Germinal center (tissue), 1 donor: Measurements from ENCODE around the gene PCSK7.
"Not testable (repeated sequence)": the region's sequence is repeated elsewhere in the genome, so short reads cannot be mapped to it uniquely, and the experiment has no call there.

Experiments
- DNase-seq: peaks from one replicate; pipeline ENCODE4 v3.0.0; 2012; ENCODE audit warnings: mixed read lengths, low spot score

PCSK7 gene

DNA sequence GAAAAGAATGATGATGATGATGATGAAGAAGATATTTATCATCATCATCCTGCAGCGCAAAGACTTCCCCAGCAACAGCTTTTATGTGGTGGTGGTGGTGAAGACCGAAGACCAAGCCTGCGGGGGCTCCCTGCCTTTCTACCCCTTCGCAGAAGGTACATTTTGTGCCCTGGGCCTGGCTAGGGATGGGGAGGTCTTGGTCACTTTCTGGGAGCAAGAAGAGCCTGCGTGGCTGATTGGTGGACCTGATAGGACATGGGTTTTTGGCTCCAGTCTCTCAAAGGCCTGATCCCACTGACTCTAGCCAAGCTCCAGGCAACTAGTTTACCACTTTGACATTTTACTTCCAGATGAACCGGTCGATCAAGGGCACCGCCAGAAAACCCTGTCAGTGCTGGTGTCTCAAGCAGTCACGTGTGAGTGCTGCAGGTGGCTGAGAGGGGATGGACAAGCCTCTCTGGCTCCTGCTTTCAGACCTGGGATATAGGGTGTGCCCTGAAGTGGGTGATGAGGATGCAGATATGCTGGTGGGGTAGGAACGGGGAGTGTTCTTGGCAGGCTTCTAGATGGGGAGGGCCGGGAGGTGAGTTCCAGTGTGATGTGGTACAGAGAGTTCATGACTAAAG lies 48.0 kb downstream of the PCSK7 start:
- no peak for DNase-seq

DNA sequence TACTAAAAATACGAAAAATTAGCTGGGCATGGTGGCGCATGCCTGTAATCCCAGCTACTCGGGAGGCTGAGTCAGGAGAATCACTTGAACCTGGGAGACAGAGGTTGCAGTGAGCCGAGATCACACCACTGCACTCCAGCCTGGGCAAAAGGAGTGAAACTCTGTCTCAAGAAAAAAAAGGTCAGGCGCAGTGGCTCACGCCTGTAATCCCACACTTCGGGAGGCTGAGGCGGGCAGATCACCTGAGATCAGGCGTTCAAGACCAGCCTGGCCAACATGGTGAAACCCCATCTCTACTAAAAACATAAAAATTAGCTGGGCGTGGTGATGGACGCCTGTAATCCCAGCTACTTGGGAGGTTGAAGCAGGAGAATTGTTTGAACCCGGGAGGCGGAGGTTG lies 48.7 kb downstream of the PCSK7 start:
- DNase-seq = not testable (repeated sequence)

DNA sequence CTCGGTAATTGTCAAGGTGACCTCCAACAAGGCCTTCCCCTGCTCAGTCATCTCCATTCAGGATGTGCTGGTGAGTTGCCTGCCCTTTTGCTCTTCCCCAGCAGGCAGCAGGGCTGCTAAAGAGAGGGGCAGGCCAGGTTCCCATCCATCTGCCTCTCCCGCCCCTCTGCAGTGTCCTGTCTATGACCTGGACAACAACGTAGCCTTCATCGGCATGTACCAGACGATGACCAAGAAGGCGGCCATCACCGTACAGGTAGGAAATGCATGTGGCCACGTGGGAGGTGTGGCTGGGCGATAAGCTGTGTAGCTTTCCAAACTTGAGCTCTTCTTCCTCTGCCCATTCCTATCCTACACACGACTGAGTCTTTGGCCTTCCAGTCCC lies 49.3 kb downstream of the PCSK7 start:
- DNase-seq = no peak

DNA sequence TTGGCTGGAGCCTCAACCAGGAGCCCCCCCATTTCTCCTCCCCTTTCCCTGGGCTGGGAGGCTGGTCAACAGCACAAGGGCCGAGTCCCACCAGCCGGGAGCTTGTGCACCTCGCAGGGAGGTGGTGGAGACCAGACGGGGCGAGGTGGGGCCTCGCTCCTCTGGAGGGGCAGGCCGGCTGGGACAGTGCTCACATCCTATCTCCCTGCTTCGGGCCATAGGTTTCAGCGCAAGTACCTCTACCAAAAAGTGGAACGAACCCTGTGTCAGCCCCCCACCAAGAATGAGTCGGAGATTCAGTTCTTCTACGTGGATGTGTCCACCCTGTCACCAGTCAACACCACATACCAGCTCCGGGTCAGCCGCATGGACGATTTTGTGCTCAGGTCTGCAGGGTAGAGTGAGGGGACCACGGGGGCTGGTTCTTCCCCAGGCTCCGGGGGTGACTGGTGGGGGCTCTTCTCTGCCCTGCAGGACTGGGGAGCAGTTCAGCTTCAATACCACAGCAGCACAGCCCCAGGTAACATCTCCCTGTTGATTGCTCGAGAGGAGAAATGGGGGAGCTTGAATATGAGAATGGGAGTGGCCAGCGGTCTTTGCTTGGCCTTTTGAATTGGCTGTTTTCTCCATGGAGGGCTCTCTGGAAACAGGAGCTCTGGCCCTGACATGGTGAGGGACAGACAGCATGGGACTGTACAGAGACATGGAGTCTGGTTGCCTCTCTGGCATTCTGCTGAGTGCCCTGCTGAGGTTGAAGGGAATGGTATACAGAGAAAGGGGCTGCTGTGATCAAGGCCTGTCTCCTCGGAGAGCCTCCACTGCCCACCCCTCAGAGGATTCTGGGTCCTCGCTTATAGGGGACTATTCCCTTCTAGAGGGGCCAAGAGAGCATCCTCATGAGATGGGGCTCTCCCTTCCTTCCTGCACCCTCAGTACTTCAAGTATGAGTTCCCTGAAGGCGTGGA lies 50.0 kb downstream of the PCSK7 start:
- DNase-seq = no peak

DNA sequence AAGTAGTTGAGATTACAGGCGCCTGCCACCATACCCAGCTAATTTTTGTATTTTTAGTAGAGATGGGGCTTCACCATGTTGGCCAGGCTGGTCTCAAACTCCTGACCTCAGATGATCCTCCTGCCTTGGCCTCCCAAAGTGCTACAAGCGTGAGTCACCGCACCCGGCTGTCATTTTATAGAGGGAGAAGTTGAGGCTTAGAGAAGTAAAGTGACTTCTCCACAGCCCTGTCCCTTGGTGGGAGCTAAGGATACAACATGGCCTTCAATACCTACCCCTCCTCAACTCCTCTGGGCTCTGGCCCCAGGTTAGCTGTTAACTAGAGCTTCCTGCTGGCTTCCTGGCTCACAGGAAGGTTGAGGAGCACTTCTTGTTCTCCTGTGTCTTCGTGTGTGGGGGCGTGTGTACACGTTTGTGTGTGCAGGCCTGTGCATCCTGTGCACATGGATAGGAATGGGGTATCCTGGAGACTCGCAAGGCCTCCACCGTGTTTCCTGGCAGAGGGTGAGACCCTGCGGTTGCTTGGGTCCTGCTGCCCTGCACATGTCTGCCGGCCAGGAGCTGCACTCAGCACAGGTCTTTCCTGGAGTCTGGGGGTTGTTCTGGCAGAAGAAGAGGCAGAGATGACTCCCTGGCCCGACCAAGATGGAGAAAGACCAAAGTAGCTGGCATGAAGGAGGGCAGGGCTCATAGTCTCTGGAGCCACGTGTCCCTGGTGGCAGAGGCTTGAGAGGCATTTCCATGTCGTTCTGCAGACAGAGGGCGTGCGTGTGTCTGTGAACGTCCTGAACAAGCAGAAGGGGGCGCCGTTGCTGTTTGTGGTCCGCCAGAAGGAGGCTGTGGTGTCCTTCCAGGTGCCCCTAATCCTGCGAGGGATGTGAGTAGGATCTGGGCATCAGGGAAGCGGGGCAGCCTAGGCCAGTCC lies 51.0 kb downstream of the PCSK7 start:
- peak; percentile 78 for DNase-seq

DNA sequence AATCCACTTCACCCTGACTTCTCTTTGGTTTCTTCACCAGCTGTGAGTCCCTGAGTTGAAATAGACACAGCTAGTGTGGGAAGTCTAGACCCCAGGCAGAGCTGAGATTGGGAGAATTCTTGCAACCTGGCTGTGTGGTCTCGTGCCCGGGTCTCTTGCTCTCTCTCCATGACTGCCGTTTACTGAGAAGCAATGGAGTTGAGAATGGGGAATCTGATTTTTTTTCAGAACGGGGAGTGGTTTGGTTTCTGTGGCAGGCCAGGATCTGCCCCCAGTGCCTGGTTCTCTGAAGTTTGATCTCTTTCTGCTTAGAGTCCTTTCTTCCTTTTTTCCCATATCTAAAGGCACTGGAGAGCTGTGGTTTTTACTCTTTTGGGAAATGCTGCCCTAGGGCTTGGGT lies 51.9 kb downstream of the PCSK7 start:
- no peak for DNase-seq

DNA sequence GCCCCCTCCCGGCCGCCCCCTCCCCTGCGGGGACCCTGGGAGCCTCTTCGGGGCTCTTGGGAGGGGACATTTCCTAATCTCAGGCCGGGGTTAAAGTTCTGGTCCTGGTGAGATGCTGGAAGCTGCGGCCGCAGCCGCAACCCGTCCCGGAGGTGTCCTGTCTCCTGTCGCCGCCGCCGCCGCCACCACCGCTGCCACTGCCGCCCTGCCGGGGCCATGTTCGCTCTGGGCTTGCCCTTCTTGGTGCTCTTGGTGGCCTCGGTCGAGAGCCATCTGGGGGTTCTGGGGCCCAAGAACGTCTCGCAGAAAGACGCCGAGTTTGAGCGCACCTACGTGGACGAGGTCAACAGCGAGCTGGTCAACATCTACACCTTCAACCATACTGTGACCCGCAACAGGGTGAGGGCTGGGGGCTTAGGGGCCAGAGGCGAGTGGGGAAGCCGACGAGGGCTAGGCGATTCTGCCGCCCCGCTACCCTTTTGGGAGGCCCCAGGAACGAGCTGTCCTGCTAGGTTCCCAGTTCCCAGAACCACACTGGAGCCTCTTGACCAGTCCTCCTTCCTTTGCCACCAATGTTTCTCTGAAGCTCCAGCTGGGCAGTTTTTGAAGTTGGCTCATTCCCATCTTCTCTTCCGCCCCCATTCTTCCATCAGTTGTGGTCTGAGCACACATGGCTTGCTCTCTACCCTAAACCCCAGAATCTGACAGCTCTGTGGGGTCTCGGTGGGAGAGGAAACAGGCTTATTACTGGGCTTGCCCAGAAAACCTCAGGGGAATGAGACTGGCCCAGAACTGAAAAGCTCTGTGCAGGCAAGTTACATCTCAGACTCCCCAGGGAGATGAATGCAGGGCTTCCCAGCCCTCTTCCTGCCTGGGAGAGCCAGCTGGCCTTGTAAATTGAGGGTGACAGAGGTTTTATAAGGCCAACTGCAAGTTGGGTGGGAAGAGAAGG lies 52.5 kb downstream of the PCSK7 start:
- peak; percentile 54 for DNase-seq

DNA sequence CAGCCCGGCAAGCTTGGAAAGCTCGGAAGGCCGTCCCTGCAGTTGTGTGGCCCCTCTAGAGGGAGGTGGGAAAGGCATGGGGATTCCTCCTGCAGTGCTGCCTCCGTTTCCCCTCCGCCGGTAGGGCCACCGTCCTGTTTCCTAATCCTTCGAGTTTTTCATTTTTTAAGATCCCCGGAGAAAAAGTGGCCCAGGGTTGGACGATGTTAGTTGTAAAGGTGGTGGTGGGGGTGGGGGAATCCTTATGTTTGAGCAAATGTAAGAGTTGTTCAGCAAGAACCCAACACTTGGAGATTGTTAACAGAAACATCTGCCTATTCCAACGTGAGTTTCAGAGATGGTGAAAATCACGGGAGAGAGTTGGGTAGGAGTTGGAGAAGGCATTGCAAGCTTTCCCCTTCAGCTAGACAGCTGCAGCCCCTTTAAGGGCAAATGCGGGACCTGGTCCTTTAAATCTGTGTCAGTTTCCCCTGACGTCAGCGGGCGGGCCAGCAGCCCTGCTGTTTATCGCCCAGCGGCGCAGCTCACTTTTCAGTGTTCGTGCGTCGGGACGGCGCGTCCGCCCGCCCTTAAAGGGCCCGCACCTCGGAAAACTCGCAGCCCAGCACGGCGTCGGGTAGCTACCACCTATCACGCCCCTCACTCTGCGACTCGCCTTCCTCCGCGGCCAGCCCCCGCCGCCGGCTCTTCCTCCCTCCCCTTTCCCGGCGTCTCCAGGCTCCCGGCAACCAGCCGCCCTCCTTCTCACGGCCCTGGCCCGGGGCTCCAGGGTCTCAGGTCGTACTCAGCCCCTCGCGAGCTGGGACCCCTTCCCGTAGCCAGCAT lies 53.5 kb downstream of the PCSK7 start, which contains the start of gene SIDT2:
Gene SIDT2 (plus strand): TSS at position 534 of the 825 bp plus-strand sequence. CDS start 521 bp downstream, outside the sequence.
- DNase-seq = peak; percentile 89

DNA sequence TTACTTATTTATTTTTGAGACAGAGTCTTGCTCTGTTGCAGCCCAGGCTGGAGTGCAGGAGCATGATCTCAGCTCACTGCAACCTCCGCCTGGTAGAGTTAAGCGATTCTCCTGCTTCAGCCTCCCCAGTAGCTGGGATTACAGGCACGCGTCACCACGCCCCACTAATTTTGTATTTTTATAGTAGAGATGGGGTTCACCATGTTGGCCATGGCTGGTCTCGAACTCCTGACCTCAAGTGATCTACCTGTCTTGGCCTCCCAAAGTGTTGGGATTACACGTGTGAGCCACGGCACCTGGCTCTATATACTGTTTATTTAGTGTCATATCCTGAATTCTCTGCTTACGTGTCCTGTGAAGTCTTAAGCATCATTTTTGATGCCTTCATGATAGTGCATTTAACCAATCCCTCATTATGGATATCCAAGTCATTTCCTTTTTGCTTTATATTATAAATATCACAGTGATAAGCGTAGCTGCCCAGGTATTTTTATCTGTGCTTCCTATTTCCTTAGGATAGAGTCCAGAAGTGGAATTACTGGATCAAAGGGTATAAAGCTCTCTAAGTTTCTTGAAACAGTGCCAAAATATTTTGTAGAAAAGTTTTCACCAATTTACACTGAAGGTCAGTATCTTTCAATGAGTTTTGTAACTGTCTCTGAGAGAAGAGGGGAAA lies 54.2 kb downstream of the PCSK7 start:
- no peak for DNase-seq

DNA sequence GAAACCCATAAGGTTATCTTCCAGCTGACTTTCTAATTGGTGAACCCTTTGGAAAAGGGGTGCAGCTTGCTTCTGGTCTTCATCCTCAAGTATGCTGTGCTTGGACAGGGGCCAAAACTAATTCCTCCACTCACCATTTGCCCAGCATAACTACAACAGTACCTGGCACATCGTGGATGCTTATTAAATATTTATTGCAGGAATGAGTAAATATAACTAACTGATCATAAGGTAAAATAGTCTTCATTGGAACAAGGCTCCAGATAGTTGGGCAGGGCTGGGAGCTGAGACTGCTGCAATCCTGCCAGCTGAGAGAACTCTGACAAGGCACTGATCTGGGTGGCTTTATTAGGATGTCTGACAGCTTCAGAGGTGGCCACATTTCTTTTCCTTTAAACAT lies 55.7 kb downstream of the PCSK7 start:
- DNase-seq = no peak

DNA sequence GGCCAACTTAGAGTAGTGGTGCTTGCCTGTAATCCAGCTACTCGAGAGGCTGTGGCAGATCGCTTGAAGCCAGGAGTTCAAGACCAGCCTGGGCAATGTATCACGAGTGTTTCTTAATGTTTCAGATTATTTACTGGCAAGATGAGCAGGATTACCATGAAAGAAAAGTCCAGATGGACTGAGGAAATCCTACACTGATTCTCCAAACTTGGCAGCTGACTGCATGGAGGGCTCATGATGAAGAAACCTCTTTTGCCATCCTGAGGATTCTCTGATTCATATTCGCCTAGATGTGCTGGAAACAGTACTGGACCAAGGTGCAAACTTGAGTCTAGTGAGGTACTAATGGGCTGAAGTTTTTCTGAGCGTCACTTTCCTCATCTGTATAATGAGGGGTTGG lies 56.1 kb downstream of the PCSK7 start:
- DNase-seq = no peak

DNA sequence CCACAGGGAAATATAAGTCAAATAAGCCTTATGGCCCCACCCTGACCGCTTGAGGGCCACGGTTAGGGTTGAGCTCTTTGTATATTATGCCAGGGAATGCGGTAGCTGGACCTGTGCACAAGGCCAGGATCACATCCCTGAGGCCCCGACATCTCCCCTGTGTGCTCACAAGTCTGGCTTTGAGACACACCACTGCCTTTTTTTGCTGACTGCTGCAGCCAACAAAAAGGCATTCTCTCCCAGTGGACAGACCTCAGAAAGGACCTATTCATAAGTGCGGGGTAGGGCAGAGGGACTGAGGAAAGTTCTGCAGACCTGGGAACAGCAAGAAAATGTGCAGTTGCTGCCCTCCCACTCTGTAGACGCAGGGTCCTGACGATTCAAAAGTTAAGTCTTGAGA lies 56.8 kb downstream of the PCSK7 start:
- DNase-seq = no peak

DNA sequence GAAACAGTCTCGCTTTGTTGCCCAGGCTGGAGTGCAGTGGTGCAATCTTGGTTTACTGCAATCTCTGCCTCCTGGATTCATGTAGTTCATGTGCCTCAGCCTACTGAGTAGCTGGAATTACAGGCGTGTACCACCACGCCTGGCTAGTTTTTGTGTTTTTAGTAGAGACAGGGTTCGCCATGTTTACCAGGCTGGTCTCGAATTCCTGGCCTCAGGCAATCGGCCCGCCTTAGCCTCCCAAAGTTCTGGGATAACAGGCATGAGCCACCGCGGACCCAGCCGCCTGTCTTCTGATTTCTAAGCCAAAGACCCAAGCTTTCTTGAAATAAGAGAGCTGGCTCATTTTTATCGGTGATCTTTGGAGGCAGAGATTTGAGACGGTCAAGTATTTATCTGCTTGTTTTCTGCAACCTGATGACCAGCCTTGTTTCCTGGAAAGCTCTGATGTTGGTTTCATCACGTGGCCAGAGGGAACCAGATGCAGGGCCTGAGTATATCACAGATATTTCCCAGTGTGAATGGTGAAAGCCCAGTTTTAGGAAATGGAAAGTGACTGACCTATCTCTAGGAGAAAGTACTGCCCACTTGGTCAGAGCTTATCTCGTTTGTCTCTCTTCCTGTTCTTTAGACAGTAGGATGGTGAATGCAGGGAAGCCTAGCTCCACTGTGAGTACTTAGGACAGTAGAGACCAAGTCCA lies 59.0 kb downstream of the PCSK7 start:
- no peak for DNase-seq

DNA sequence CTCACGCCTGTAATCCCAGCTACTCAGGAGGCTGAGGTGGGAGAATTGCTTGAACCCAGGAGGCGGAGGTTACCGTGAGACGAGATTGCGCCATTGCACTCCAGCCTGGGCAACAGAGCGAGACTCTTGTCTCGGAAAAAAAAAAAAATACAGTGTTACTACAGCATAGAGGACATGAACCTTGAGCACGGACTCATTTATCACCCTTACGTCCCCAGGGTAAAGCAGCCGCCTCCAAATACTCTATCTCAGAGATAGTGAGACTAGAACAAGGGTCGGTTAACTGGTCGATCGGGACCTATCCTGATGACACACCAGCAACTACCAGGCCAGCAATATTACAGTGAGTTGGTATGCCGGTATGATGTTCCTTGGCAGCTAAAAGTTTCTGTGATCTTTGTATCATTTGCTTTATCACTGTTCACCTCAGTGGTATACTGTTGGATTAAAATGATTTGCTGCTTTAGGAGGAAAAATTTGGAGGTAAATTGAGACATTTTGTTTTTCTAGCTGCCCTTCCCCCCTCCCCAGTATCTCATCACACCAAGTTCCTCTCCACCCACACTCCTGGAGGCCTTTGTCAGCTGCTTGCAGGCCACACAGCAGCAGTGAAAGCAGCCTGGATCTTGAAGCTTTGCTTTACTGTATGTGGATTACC lies 60.3 kb downstream of the PCSK7 start:
- DNase-seq = no peak

DNA sequence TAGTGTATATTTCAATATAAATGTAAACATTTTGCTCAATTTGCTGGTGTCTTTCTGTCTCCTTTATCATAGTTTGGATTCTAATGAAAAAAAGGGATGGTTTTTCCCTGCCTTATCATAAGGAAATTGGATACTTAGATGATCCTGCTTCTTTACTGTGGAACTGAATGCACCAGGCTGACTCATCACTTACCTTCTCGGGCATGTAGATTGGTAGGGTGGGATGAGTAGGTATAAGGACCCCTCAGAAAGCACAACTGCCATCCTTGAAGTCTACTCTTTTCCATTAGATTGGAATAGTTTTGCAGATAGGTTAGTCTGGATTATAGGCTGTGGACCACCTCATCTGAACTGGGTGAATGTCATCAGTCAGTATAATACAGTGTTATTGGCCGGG lies 60.9 kb downstream of the PCSK7 start:
- DNase-seq = no peak

DNA sequence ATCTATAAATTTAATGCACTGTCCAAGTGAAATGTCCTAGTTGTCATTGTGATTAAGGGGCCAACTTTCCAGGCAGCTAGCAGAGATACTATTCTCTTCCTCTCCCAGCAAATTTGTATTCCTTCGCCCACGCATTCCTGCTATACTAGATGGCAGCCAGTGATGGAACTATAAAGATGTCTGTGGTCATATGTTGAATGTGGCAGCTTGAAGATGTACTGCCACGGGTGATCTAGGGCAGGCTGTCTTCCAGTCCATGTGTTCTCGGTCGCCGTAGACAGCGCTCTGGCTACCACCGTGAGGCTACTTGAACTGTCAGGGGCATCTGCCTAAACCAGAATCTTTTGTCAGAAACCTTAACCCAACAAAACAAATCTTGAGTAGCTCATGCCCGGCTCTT lies 61.7 kb downstream of the PCSK7 start:
- DNase-seq = no peak

DNA sequence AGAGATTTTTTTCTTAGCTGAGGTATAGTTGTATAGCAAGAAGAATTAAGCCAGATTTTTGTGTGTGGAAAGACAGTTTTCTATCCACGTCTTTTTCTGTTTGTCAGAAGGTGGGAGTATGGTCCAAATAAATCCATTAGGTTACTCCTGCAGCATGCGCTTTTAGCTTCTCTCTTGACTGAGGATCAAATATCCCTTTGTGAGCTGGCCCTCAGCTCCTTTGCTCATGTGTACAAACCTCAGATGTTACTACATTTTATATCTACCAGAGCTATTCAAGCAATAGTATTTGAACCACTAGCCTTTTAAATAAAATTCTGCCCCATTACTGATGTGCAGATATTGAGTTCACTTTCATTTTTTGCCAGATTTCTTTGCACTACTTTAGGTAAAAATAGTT lies 62.1 kb downstream of the PCSK7 start:
- DNase-seq = no peak

DNA sequence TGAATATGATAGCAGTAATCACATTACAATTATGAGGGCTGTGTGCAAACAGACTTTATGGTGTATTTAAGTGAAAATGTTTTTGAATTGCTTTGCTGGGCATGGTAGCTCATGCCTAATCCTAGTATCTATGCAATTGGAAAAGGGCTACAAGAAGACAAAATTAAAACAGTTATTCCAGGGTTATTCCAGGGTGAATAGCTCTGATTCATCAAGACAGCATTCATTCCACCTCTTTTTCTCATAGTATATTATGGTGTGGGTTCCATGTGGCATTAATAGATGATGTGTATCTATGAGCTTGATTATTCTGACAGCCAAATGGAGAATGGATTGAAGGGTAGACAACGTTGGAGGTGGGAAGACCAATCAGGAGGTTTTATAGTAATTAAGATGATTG lies 65.4 kb downstream of the PCSK7 start:
- no peak for DNase-seq

DNA sequence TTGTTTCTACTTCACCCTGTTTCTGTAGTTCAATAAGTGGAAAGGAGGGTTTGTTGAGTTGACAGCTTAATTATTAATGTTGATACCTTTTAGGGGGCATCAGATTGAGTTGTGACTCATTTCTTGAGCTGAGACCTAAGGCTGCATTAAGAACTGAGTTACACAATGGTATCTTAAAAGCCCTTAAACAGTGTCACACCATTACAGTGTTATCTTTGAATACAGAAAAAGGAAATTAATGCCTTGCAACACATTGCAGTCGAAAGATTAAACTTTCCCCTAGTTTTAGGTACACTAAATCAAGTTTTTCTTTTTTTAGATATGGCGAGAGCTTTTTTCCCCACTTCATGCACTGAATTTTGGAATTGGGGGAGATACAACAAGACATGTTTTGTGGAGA lies 71.0 kb downstream of the PCSK7 start:
- DNase-seq = no peak
